ENCODE data around the gene PPP6R2.
"Not testable (repeated sequence)": the region's sequence is repeated elsewhere in the genome, so short reads cannot be mapped to it uniquely, and the experiment has no call there.

The PPP6R2 gene

DNA sequence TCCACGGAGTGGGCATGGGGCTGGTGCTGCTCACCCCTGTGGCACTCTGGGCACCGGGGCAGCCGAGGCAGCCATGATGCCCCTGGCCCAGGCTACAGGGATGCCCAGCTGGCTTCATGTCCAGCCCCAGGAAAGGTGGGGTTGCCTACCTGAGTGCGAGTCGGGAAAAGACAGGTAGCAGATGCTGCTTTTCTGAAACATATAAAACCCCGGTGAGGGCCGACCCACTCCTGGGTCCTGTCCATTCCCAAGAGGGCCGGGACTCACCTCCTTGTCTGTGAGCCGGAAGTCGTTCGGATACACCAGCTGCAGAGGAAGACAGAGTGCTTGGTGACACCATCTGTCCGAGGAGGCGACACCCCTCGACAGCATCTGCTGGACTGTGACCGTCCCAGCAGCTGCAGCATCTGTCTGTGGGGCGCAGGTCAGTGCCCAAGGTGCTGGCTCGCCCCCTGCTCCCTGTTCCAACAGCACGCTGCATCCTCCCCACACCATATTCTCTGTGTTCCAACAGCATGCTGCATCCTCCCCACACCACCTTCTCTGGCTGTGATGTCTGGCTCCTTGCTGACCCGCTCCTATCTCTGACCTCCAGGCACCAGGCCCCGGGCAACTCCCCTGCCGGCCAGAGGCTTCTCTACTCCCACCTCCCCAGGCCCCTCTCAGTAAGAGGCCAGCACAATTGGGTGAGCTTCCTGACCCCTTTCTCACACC, 24.3 kb upstream of the PPP6R2 start:
- TF ChIP-seq, protein P1, sequence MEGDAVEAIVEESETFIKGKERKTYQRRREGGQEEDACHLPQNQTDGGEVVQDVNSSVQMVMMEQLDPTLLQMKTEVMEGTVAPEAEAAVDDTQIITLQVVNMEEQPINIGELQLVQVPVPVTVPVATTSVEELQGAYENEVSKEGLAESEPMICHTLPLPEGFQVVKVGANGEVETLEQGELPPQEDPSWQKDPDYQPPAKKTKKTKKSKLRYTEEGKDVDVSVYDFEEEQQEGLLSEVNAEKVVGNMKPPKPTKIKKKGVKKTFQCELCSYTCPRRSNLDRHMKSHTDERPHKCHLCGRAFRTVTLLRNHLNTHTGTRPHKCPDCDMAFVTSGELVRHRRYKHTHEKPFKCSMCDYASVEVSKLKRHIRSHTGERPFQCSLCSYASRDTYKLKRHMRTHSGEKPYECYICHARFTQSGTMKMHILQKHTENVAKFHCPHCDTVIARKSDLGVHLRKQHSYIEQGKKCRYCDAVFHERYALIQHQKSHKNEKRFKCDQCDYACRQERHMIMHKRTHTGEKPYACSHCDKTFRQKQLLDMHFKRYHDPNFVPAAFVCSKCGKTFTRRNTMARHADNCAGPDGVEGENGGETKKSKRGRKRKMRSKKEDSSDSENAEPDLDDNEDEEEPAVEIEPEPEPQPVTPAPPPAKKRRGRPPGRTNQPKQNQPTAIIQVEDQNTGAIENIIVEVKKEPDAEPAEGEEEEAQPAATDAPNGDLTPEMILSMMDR (IDR thresholded peaks at IDR 0.05; ENCODE audit: low read depth, low read length), result no peak
- Histone ChIP-seq H3K4me3 (ENCODE audit: low read depth, low read length) (no peak overlapping the region), H3K9me3 (ENCODE audit: severe bottlenecking) (no peaks in the 10 kb centered on the region), H3K27me3 (ENCODE audit: insufficient read depth, low read depth, severe bottlenecking) (no peaks in the 10 kb centered on the region), H3K27ac (no peak overlapping the region), H3K36me3 (no peaks in the 10 kb centered on the region)
- no peak for DNase-seq

DNA sequence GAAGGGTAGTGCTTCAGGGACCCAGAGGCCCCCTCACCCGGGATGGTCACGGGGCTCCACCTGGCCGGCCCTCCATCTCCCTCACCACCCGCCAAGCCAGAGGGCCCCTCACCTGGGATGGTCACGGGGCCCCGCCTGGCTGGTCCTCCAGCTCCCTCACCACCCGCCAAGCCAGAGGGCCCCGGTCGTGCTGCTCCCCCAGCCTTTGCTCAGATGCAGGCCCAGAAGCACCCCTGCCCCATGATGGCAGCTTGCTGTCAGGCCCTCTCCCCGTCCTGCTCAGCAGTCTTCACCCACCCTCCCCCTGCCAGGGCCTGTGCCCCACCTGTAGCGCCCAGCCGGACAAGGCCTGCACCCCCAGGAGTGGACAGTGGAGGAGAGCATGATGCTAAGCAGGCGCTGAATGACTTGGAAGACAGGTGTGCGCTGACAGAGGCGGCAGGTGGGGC, 23.6 kb upstream of the PPP6R2 start:
- Histone ChIP-seq H3K36me3 (no peaks in the 10 kb centered on the region), H3K9me3 (ENCODE audit: severe bottlenecking) (no peaks in the 10 kb centered on the region), H3K27me3 (ENCODE audit: insufficient read depth, low read depth, severe bottlenecking) (no peaks in the 10 kb centered on the region), H3K4me3 (ENCODE audit: low read depth, low read length) (no peak overlapping the region), H3K27ac (no peak overlapping the region)
- no peak for DNase-seq
- TF ChIP-seq, protein P1 (IDR thresholded peaks at IDR 0.05; ENCODE audit: low read depth, low read length), result no peak

DNA sequence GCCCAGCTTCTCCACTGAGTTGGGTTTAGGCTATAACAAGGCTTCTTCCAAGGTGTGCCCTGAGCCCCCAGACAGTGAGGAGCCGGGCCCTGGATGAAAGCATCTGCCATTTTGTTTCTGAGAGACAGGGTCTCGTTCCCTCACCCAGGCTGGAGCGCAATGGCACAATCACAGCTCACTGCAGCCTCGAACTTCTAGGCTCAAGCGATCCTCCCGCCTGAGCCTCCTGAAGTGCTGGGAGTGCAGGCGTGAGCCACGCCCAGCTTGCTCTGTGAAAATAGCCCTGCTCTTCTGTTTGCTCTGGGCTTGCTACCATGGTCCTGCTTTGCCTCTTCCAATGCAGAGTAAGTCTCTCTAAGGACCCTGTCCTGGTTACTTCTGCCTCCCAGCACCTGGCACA, 23.0 kb upstream of the PPP6R2 start:
- no peak overlapping the region for H3K27ac ChIP-seq

DNA sequence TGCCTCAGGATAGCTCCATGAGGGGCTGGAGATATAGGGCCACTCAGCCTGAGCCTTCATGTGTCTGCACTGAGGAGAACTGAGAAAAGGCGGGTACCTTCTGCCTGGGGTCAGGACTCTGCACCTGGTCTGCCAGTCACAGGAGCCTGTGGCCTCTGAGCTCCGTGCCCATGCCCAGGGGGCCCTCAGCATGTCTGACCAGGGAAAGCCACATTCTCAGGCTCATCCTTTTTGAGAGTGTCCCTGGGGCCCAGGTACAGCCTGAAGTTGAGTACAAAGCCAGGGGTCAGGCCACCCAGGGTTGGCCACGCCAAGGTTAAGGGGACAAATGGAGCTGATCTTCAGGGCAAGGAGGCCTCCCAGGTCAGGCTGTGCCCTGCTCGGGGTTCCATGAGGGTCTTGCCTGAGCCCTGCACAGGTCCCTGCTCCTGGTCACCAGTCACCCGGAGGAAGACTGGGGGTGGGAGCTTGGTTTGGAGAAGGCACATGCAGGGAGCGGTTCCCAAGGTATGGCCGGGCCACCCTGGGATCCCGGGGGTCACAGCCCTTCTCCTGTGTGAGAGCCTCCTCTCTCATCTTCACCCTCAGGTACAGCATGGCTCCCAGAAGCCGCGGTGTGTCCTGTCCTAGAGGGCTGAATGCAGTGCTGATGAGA, 22.3 kb upstream of the PPP6R2 start:
- DNase-seq, result no peak
- H3K36me3 ChIP-seq, result no peaks in the 10 kb centered on the region
- no peak overlapping the region for H3K27ac ChIP-seq
- H3K4me3 ChIP-seq (ENCODE audit: low read depth, low read length), result no peak overlapping the region
- TF ChIP-seq, protein P1 (IDR thresholded peaks at IDR 0.05; ENCODE audit: low read depth, low read length), result no peak
- no peaks in the 10 kb centered on the region for H3K27me3 ChIP-seq (ENCODE audit: insufficient read depth, low read depth, severe bottlenecking)
- no peaks in the 10 kb centered on the region for H3K9me3 ChIP-seq (ENCODE audit: severe bottlenecking)

More for the DNA sequence above, 23.0 kb upstream of the PPP6R2 start:
- TF ChIP-seq, protein P1 (IDR thresholded peaks at IDR 0.05; ENCODE audit: low read depth, low read length), result no peak
- Histone ChIP-seq H3K27me3 (ENCODE audit: insufficient read depth, low read depth, severe bottlenecking) (no peaks in the 10 kb centered on the region), H3K9me3 (ENCODE audit: severe bottlenecking) (no peaks in the 10 kb centered on the region), H3K36me3 (no peaks in the 10 kb centered on the region), H3K4me3 (ENCODE audit: low read depth, low read length) (no peak overlapping the region)
- no peak for DNase-seq

DNA sequence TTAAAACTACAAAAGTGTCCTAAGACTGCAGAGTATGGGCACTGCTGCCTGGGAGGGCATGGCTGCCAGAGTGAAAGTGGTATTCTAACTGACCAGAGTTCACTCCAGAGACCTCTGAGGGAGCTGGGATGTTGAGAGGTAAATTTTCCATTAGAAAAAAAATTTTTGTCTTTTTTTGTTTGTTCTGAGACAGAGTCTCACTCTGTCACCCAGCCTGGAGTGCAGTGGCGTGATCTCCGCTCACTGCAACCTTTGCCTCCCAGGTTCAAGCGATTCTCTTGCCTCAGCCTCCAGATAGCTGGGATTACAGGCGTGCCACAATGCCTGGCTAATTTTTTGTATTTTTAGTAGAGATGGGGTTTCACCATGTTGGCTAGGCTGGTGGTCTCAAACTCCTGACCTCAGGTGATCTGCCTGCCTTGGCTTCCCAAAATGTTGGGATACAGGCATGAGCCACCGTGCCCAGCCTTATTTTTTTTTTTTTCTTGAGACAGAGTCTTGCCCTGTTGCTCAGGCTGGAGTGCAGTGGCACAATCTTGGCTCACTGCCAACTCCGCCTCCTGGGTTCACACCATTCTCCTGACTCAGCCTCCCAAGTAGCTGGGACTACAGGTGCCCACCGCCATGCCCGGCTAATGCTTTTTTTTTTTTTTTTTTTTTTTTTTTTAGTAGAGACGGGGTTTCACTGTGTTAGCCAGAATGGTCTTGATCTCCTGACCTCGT, 20.6 kb upstream of the PPP6R2 start:
- not testable (repeated sequence) for H3K4me3 ChIP-seq (ENCODE audit: low read depth, low read length); DNase-seq; H3K27ac ChIP-seq; H3K9me3 ChIP-seq (ENCODE audit: severe bottlenecking); H3K36me3 ChIP-seq; H3K27me3 ChIP-seq (ENCODE audit: insufficient read depth, low read depth, severe bottlenecking)

DNA sequence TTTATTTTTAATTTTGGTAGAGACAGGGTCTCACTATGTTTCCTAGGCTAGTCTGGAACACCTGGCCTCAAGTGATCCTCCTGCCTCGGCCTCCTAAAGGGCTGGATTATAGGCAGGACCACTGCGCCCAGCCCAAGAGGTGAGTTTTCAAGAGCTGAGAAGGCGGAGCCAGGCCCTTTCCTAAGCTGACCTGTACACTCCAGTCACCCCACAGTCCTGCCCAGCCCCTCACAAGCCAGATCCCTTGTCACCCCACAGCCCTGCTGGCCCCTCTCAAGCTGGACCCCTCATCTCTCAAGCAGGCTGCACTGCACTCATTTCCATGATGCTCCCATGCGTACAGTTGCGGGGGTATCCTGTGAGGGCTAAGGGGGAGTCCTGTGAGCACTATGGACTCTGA, 19.2 kb upstream of the PPP6R2 start:
- H3K27ac ChIP-seq, result no peak overlapping the region
- H3K9me3 ChIP-seq (ENCODE audit: severe bottlenecking), result no peaks in the 10 kb centered on the region
- no peaks in the 10 kb centered on the region for H3K27me3 ChIP-seq (ENCODE audit: insufficient read depth, low read depth, severe bottlenecking)
- TF ChIP-seq, protein P1 (IDR thresholded peaks at IDR 0.05; ENCODE audit: low read depth, low read length), result no peak
- H3K36me3 ChIP-seq, result no peaks in the 10 kb centered on the region
- DNase-seq, result no peak
- no peak overlapping the region for H3K4me3 ChIP-seq (ENCODE audit: low read depth, low read length)

All from WERI-Rb-1 (cell line).